ENCODE data around the gene OGFRL1. TPM values are rescaled to one million over a fixed set of nuclear protein-coding genes. Genes with fewer than 3 reads are reported as not detected.

OGFRL1 gene
- total and polyA plus RNA-seq, 9 of the 15 experiments (the other 6 are each of a cell fraction or from before 2014, with no cell fraction given), result 0.01 to 0.07 (median 0.03) TPM

DNA sequence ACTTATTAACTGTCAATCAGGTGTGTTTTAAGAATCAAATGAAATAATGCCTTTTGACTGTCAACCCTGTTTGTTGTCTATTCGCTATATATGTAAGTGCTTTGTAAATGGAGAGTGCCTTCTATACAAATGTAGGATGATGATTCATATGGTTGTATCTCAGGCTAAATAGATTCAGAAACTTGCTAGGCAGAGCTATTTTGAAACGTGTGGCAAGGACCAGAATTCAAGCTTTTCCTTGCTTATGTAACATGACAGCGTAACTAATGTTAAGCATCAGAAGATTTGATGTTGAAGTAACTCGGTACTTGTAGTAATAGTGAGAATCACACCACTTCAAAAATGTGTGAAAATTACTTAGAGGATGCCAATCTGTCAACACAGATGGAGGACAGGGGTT lies 3.4 kb downstream of the OGFRL1 start (continued):
- TF ChIP-seq ZNF518B (CRISPR knock-in tag; IDR thresholded peaks at IDR 0.05) (no peak), ZNF644 (tag; IDR thresholded peaks at IDR 0.05; ENCODE audit: low read depth) (no peak), MAZ (CRISPR knock-in tag; conservative IDR thresholded peaks at IDR 0.05 in 1 of 2, IDR thresholded peaks at IDR 0.05 in 1 of 2) (no peak), ZNF263 (CRISPR knock-in tag; IDR thresholded peaks at IDR 0.05; ENCODE audit: borderline replicate concordance) (no peak), IRF2 (CRISPR knock-in tag; IDR thresholded peaks at IDR 0.05) (no peak), RAD21 (CRISPR knock-in tag; conservative IDR thresholded peaks at IDR 0.05 in 1 of 2, IDR thresholded peaks at IDR 0.05 in 1 of 2) (no peak), RBM17 (IDR thresholded peaks at IDR 0.05; ENCODE audit: borderline replicate concordance, low read depth, low read length) (no peak), YBX1 (IDR thresholded peaks at IDR 0.05) (no peak), ZNF24 (IDR thresholded peaks at IDR 0.05) (no peak), HDAC2 (IDR thresholded peaks at IDR 0.05) (no peak)
- TF ChIP-seq, protein P1, sequence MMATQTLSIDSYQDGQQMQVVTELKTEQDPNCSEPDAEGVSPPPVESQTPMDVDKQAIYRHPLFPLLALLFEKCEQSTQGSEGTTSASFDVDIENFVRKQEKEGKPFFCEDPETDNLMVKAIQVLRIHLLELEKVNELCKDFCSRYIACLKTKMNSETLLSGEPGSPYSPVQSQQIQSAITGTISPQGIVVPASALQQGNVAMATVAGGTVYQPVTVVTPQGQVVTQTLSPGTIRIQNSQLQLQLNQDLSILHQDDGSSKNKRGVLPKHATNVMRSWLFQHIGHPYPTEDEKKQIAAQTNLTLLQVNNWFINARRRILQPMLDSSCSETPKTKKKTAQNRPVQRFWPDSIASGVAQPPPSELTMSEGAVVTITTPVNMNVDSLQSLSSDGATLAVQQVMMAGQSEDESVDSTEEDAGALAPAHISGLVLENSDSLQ (IDR thresholded peaks at IDR 0.05), result no peak
- TF ChIP-seq, protein P2, sequence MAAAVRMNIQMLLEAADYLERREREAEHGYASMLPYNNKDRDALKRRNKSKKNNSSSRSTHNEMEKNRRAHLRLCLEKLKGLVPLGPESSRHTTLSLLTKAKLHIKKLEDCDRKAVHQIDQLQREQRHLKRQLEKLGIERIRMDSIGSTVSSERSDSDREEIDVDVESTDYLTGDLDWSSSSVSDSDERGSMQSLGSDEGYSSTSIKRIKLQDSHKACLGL (CRISPR knock-in tag; IDR thresholded peaks at IDR 0.05; ENCODE audit: borderline replicate concordance, poor library complexity, severe bottlenecking), result no peak
